AG09309 (cell line): ENCODE measurements around the gene MISP.

Experiments used
- DNase-seq: peaks from one replicate; pipeline ENCODE4 v3.0.0-alpha.2; 2010; ENCODE audit warnings: low read depth
- H3K4me3 ChIP-seq: 2 replicates; pipeline ENCODE4 v1.5.1; 2011; ENCODE audit warnings: mild to moderate bottlenecking, low read depth, low read length, moderate library complexity; ENCODE audit not compliant: control insufficient read depth
- CTCF ChIP-seq: IDR thresholded peaks from 2 replicates; pipeline ENCODE4 v1.5.1; 2011; ENCODE audit warnings: mild to moderate bottlenecking, low read depth, low read length, inconsistent platforms; ENCODE audit not compliant: insufficient read depth, control insufficient read depth; ENCODE audit errors: missing control alignments

The MISP gene

GRCh38 chr19:810077-810855 lies 59.4 kb downstream of the MISP start:
- DNase-seq = no peak
- H3K4me3 ChIP-seq = no peak overlapping the region
- no peak for TF ChIP-seq CTCF

- no peak for DNase-seq
- no peak overlapping the region for H3K4me3 ChIP-seq
- TF ChIP-seq CTCF = no peak
These were observed 60.1 kb downstream of the MISP start for GRCh38 chr19:810883-811489.

GRCh38 chr19:811506-812048 lies 60.7 kb downstream of the MISP start:
- H3K4me3 ChIP-seq = no peak overlapping the region
- DNase-seq = no peak
- TF ChIP-seq CTCF = no peak

- no peak for TF ChIP-seq CTCF
- H3K4me3 ChIP-seq = no peak overlapping the region
- no peak for DNase-seq
These were observed 61.3 kb downstream of the MISP start for GRCh38 chr19:812049-812746.

- no peak for DNase-seq
- no peak for TF ChIP-seq CTCF
- H3K4me3 ChIP-seq = no peak overlapping the region
These were observed 61.9 kb downstream of the MISP start for GRCh38 chr19:812747-813218.

- no peak for TF ChIP-seq CTCF
- no peak overlapping the region for H3K4me3 ChIP-seq
- no peak for DNase-seq
These were observed 62.6 kb downstream of the MISP start for GRCh38 chr19:813219-814151.
